SK-MEL-5 (cell line): Measurements from ENCODE around the gene CD82. TPM values are rescaled to one million over a fixed set of nuclear protein-coding genes. Genes with fewer than 3 reads are reported as not detected.
"Not testable (repeated sequence)": the region's sequence is repeated elsewhere in the genome, so short reads cannot be mapped to it uniquely, and the experiment has no call there.

Experiments
- DNase-seq: peaks from one replicate; pipeline ENCODE4 v3.0.0-alpha.2; 2016; ENCODE audit warnings: low read depth, low spot score
- in situ Hi-C: cut with HindIII; loops from 2 replicates; pipeline ENCODE4 v1.10.0; 2016; ENCODE audit warnings: low sequenced_read_pairs, high pct_unique_total_duplicates, low pct_unique_long_range_greater_than_20kb
- total RNA-seq: library from RNA; depleted of rRNA; stranded (reverse); fragments of >200 nt; shearing (Covaris generic); gene quantifications from 2 replicates; pipeline ENCODE4 v1.2.3, GENCODE V29; 2014

CD82 gene
- total RNA-seq, 1 experiment from 2014 or later, result 9.1 TPM

DNA sequence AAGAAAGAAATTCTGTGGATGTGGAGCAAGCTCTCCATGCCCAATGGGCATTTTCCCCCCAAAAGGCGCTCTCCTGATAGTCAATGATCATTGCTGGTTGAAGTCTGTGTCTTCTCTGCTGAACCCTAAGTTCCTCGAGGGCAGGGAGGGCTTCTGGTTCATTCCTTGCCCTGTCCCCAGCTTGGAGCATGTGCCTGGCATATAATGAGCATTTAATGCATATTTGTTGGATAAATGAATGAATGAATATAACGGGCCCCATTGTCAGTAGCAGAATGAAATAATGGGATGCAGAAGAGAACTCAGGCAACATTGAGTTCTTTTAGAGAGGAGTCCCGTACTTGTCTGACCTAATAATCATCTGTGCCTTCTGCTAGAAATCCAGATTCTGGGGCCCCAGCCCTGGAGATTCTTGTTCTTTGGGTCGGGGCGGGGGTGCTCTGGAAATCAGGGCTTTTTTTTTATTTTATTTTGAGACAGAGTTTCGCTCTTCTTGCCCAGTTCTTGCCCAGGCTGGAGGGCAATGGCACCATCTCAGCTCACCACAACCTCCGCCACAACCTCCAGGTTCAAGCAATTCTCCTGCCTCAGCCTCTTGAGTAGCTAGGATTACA is 64.4 kb downstream of the CD82 start:
- in situ Hi-C loops, result no loop called here
- DNase-seq, result no peak

DNA sequence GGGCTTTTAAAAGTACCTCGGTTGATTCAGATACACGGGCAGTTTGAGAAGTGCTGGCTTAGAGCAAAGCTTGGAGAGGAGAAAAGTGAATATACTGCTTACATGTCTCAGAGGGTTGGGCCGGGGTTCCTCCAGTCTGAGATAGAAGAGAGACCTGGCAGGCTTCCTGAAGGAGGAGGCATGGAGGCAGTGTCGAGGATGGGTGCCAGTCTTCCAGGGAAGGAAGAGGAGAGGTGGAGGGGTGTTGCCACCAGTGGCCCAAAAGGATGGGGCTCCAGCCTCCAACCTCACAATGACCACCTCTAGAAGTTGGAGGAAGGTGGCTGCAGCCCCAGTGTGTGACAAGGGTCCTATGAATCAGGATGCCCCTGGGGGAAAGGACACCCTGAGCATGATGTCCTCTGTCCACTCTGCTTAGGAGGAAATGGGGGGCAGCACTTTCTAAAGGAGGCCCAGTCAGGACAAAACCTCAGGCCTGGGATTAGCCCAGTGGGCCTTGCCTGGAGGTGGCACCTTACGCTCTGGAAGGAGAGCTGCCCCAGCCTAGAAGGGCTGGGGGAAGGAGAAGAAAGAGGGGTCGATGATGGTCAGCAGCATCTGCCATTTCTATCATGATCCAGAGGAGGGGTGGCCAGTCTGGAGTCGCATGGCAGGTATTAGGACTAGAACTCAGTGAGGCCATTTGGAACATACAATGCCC is 65.2 kb downstream of the CD82 start:
- in situ Hi-C loops, result no loop called here
- DNase-seq, result no peak

DNA sequence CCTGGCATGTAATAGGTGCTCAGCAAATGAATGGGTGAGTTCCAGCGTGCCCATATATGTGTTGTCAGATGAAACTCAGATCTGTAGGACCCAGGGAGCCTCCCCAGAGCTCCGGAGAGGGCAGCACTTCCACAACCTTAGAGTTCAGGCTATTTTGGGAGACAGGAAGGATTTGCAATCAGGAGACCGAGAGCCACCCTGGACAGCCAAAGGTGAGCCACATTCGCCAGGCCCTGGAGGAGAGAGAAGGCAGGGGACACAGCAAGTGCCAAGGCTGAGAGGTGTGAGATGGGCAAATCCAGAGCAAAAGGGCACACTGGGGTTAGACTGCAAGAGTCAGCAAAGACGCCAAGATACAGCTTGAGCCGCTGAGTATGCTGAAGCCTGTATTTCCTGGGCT is 66.4 kb downstream of the CD82 start:
- DNase-seq, result no peak
- in situ Hi-C loops, result no loop called here

DNA sequence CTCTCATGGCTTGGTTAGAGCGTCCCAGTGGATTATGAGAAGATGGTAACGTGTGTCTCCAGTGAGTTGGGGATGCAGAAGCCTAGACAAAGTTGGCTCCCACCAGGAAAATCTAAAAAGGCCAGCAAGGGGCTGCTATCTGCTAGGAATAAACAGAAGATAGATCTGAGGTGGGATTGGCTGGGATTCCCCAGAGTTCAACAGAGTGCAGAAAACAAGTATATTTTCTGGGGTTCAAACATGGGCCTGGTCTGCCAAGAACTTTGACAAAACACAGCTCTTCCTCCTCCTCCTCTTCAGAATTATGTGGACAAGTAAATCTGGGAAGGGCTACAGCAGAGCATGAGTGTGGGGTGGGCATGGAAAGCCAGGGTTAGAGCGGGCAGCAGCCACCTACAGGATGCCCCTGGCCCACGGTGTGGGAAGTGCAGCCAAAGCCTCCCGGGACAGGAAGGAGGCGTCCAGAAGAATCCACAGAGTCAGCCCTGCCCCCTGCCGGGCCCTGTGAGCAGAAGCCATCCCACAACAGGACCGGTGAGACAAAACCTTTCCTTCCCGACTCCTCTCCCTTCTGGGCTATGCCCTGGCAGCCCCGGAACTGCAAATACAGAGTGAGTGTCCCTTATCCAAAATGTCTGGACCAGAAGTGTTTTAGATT is 67.1 kb downstream of the CD82 start:
- in situ Hi-C loops, result no loop called here
- DNase-seq, result peak; percentile 73

DNA sequence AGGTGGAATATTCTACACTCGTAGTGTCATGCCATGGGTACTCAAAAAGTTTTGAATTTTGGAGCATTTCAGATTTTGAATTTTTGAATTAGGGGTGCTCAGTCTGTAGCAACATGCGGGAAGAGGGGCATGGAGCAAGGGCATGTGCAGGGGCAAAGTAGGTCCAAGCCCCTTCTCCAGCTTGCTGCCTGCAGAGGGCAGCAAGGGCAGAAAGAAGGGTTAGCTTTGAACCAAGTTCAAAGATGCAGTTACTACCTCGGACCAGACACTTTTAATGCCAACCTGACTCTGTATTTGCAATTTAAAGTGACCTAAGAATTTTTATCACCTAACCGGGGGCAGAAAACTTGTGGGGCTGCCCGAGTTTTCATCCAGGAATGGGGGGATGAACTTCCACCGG is 68.2 kb downstream of the CD82 start:
- in situ Hi-C loops, result no loop called here
- DNase-seq, result peak; percentile 23

DNA sequence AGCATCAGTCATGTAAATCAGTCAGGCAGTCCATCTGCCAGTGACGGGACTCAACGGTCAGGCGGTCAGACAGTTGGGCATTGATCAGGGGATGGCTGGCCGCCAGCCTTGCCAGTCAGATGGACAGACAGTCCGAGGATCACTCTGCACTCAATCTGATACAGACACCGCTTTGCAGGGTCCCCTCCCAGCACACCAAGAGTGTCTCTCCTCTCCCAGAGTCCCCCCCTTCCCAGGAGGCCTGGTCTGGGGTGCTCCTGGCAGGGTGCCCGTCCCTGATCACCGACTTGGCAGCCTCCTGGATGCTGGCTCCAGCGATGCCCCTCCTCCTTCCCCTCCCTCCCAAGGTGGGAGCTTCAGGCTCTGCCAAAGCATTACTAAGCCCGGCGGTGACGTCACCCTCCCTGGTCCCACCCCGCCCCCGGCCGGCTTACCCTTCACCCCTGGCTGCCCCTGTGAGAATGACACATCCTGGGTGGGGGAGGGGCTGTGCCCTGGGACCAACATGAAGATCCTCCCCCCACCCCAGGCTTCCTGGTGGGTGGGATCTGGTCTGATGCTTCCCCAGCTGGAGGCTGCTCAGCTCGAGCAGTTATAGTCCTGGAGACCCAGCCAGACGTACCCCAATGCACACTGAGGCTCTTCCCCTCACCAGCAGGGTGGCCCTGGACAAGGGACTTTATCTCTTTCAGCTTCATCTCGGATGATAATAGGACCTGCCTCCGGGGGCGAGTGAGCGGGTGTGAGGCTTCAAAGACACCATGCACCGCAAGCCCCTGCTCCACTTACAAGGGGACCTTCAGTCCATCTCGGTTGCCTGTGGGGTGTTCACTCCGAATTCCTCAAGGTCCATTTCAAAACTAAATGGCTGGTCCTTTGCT is 69.2 kb downstream of the CD82 start:
- DNase-seq, result no peak
- in situ Hi-C loops, result no loop called here

DNA sequence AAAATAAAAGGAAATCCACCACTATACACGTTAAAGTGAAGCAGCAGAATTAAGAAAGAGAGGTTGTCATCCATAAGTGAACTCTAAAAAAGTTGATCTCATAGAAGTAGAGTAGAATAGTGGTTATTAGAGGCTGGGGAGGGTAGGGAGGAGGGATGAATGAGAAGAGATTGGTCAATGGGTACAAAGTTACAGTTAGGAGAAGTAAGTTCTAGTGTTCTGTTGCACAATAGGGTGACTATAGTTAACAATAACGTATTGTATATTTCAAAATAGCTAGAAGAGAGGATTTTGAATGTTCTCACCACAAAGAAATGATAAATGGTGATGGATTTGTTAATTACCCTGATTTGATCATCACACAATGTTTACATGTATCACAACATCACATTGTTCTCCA is 72.0 kb downstream of the CD82 start:
- in situ Hi-C loops, result no loop called here
- no peak for DNase-seq

DNA sequence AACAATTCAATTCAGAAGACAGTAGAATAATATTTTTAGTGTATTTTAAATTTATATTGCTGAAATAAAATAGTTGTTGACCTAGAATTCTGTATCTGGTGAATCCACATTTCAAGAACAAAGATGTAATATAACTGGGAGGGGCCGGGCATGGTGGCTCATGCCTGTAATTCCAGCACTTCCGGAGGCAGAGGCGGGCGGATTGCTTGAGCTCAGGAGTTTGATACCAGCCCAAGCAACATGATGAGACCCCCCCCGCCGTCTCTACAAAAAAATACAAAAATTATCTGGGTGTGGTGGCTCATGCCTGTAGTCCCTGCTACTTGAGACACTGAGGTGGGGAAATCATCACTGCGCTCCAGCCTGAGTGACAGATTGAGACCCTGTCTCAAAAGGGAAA is 72.6 kb downstream of the CD82 start:
- in situ Hi-C loops, result no loop called here
- DNase-seq, result no peak

DNA sequence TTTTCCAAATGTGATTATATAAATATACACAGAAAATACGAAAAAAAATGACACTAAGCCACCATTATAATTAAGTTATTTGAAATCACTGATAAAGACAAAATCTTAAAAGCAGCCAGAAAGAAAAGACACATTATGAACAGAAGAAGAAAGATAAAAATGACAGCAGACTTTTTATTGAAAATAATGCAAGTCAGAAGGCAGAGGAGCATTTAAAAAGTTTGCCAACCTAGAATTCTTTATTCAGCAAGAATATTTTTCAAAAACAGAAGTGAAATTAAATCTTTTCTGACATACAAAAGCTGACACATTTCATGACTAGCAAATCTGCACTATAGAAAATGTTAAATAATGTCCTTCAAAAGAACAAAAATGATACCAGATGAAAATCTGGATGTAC is 77.8 kb downstream of the CD82 start:
- in situ Hi-C loops, result no loop called here
- DNase-seq, result no peak

DNA sequence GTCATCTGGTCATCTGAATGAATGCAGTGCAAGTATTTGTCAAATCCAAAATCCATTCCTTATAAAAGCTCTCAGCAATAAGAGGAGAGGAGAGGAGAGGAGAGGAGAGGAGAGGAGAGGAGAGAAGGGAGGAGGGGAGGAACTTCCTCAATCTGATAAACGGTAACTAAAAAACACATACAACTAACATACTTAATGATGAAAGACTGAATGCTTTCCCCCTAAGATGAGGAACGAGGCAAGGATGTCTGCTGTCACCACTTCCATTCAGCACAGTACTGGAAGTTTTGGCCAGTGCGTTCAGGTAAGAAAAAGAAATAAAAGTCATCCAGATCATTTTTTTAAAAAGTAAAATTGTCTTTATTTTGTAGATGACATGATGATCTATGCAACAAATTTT is 80.4 kb downstream of the CD82 start:
- in situ Hi-C loops, result no loop called here
- no peak for DNase-seq

DNA sequence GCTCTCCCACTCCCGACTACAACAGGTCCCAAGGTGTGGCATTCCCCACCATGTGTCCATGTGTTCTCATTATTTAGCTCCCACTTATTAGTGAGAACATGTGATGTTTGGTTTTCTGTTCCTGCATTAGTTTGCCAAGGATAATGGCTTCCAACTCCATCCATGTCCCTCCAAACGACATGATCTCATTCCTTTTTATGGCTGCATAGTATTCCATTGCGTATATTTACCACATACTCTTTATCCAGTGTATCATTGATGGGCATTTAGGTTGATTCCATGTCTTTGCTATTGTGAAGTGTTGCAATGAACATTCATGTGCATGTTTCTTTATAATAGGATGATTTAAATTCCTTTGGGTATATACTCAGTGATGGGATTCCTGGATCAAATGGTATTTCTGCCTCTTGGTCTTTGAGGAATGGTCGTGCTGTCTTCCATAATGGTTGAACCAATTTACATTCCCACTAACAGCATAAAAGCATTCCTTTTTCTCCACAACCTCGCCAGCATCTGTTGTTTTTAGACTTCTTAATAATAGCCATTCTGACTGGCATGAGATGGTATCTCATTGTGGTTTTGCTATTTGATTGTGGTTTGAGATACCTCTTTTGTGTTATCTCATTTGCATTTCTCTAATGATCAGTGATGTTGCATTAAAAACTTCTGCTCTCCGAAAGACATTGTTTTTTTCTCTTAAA is 81.9 kb downstream of the CD82 start:
- DNase-seq, in situ Hi-C loops: not testable (repeated sequence)

DNA sequence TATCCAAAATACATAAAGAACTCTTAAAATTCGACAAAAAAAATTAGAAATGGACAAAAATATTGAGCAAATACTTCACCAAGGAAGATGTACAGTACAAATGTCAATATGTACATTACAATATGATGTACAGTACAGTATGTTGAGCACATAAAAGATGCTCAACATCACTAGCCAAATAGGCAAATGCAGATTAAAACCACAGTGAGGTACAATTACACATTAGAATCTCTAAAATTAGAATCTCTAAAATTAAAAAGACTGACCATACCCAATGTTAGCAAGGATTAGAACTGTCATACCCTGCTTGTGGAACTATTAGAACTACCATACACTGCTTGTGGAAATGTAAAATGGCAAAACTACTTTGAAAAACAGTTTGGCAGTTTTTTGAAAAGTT is 82.6 kb downstream of the CD82 start:
- in situ Hi-C loops, result no loop called here
- DNase-seq, result no peak

DNA sequence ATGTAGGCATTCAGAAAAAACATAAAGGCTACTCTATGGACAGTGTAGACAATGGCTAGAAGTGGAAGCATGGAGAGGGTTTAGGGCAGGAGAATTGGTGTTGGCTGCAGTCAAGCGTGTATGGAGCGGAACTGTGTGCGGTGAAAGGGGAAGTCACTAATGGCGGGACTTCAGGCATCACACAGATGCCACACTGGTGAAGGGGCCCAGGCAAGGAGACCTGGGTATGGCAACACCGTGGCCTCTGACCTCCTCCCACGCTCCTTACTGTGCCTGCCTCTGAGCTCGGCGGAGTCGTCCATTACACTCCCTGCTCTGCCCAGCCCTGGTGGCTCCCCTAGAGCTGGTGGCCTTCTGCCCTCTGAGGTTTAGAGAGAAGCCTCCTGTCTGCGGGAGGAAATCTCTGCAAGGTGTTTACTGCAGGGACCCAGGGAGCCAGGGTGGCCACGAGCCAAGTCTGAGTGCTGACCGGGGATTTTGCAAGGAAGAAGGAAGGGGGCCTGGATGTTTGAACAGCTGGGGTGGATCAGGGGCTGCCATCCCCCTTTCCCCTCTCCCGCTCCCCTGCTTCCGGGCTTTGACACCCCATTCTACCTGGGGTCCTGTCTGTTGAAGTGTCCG is 86.2 kb downstream of the CD82 start:
- DNase-seq, result no peak
- in situ Hi-C loops, result no loop called here

DNA sequence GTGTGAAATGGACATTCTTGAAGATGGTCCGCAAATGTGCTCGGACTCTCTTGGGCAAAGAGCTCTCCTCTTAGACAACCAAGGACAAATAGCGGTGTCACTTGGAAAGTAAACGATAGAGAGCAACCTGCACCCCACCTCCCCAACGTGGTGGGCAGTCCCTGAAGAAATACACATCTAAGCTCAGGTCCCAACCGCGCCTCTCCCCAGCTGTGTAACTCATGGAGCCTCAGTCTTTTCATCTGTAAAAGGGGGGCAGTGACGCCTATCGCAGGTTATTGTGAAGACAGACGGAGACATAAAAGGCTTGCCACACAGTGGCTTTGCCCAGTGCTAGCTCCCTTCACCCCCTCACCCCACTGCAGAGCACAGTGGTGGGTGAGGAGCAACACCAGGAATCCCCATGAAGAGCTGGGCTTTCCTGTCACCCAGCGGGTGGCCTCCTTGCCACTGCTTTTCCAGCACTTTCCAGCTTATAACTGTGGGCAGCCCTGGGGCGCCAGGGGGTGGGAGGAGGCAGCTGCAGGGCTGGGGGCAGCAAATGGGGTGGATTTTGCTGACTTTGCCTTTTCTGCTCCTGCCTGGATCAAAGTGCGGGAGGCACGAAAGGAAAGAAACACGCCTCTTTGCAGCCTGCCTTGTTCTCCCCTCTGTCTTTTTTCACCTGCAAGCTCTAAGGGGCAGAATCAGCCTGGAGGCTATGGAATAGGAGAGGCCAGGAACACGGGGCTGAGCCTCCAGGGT is 87.6 kb downstream of the CD82 start:
- DNase-seq, result no peak
- in situ Hi-C loops, result no loop called here

DNA sequence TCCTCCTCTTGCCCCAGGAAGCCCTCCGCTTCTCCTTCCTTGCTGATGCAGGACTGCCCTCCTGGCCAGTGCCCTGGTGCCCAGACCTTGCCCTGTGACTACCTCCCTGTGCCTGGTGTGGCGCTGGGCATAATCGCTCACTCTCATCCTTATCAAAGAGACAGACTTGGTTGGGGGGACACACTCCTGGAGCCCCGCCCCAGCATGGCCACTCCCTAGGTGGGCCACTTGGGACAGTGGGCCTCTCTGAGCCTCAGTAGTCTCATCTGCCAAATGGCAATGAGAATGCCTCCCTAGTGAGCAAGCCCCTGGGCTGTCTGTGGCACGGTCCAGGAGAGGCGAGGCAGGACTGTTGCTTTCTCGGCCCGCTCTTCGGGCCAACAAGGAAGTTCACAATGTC is 88.6 kb downstream of the CD82 start:
- no peak for DNase-seq
- in situ Hi-C loops, result no loop called here

DNA sequence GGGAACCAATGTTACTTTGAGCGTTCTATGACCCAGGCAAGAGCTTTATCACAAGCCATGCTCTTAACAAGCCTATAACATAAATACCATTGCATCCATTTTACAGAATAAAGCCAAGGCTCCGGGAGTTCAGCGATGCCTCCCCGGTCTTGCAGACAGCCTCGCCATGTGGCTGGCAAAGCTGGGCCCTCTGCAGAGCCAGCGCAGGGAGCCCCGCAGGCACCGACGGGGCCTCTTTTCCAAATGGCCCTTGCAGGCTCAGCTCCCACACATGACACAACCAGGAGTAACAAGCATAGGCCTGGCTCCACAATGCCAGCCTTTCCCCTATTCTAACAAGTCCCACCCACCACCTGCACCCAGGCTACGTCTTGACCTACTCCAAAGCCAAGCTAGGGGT is 89.1 kb downstream of the CD82 start:
- in situ Hi-C loops, result no loop called here
- DNase-seq, result no peak
